Ecto neural progenitor cell (in vitro differentiated cells): ENCODE measurements around the gene KMO.

Source experiments
- DNase-seq: peaks from one replicate; pipeline ENCODE4 v3.0.0-alpha.2; 2018; ENCODE audit warnings: low spot score

Gene KMO

GRCh38 chr1:241542199-241542907, 10.2 kb downstream of the KMO start:
- no peak for DNase-seq

GRCh38 chr1:241548008-241548407, 15.8 kb downstream of the KMO start:
- no peak for DNase-seq

GRCh38 chr1:241550318-241550717, 18.1 kb downstream of the KMO start:
- no peak for DNase-seq

GRCh38 chr1:241551759-241552638, 19.8 kb downstream of the KMO start:
- no peak for DNase-seq

GRCh38 chr1:241553886-241554592, 21.9 kb downstream of the KMO start:
- no peak for DNase-seq

- DNase-seq, result no peak
Measured at GRCh38 chr1:241555526-241555925, 23.3 kb downstream of the KMO start.

- DNase-seq, result no peak
Measured at GRCh38 chr1:241557031-241557430, 24.9 kb downstream of the KMO start.

GRCh38 chr1:241557551-241558193, 25.5 kb downstream of the KMO start:
- no peak for DNase-seq

- no peak for DNase-seq
Measured at GRCh38 chr1:241560146-241560848, 28.1 kb downstream of the KMO start.

- no peak for DNase-seq
Measured at GRCh38 chr1:241560849-241561187, 28.6 kb downstream of the KMO start.

GRCh38 chr1:241569848-241570247, 37.7 kb downstream of the KMO start:
- DNase-seq, result no peak

- DNase-seq, result no peak
Measured at GRCh38 chr1:241574154-241574553, 42.0 kb downstream of the KMO start.

- no peak for DNase-seq
Measured at GRCh38 chr1:241579434-241579833, 47.3 kb downstream of the KMO start.

- no peak for DNase-seq
Measured at GRCh38 chr1:241582921-241583321, 50.7 kb downstream of the KMO start.

GRCh38 chr1:241586905-241587512, 54.8 kb downstream of the KMO start:
- DNase-seq, result no peak

GRCh38 chr1:241589521-241589920, 57.3 kb downstream of the KMO start:
- no peak for DNase-seq

- DNase-seq, result no peak
Measured at GRCh38 chr1:241590719-241591118, 58.5 kb downstream of the KMO start.

- no peak for DNase-seq
Measured at GRCh38 chr1:241591317-241591716, 59.1 kb downstream of the KMO start.

GRCh38 chr1:241591736-241592135, 59.6 kb downstream of the KMO start:
- no peak for DNase-seq

GRCh38 chr1:241592273-241592958, 60.2 kb downstream of the KMO start:
- no peak for DNase-seq

GRCh38 chr1:241593186-241593585, 61.0 kb downstream of the KMO start:
- no peak for DNase-seq
